Activated T-cell treated with anti-CD3 and anti-CD28 coated beads for 1 hour (primary cell): ENCODE measurements around the gene EPHA5.
"Not testable (repeated sequence)": the region's sequence is repeated elsewhere in the genome, so short reads cannot be mapped to it uniquely, and the experiment has no call there.

Experiments used
- DNase-seq: peaks from one replicate; pipeline ENCODE4 v3.0.0-alpha.2; 2020; ENCODE audit warnings: low read depth

The EPHA5 gene

GRCh38 chr4:65370709-65371108 lies 299.6 kb downstream of the EPHA5 start:
- DNase-seq, result no peak

- DNase-seq, result no peak
Observed at GRCh38 chr4:65367306-65367705, 303.0 kb downstream of the EPHA5 start.

GRCh38 chr4:65358914-65359313 lies 311.4 kb downstream of the EPHA5 start:
- no peak for DNase-seq

- no peak for DNase-seq
Observed at GRCh38 chr4:65353098-65353497, 317.2 kb downstream of the EPHA5 start.

GRCh38 chr4:65344278-65344825 lies 325.9 kb downstream of the EPHA5 start:
- DNase-seq, result no peak

GRCh38 chr4:65343342-65343741 lies 326.9 kb downstream of the EPHA5 start:
- DNase-seq, result no peak

- no peak for DNase-seq
Observed at GRCh38 chr4:65341557-65341956, 328.7 kb downstream of the EPHA5 start.

- DNase-seq, result no peak
Observed at GRCh38 chr4:65340382-65341109, 329.7 kb downstream of the EPHA5 start.

GRCh38 chr4:65337371-65337770 lies 332.9 kb downstream of the EPHA5 start:
- no peak for DNase-seq

- no peak for DNase-seq
Observed at GRCh38 chr4:65336465-65336864, 333.8 kb downstream of the EPHA5 start.

- no peak for DNase-seq
Observed at GRCh38 chr4:65316534-65316933, 353.8 kb downstream of the EPHA5 start.

- no peak for DNase-seq
Observed at GRCh38 chr4:65311120-65311519, 359.2 kb downstream of the EPHA5 start.

- no peak for DNase-seq
Observed at GRCh38 chr4:65310586-65310985, 359.7 kb downstream of the EPHA5 start.

- DNase-seq, result not testable (repeated sequence)
Observed at GRCh38 chr4:65308626-65309025, 361.7 kb downstream of the EPHA5 start.

GRCh38 chr4:65302145-65302544 lies 368.1 kb downstream of the EPHA5 start:
- no peak for DNase-seq

GRCh38 chr4:65296246-65296645 lies 374.0 kb downstream of the EPHA5 start:
- DNase-seq, result no peak

- DNase-seq, result no peak
Observed at GRCh38 chr4:65287071-65287470, 383.2 kb downstream of the EPHA5 start.
